CD4-positive, alpha-beta T cell (primary cell): ENCODE data around the gene STRA6. TPM values are rescaled to one million over a fixed set of nuclear protein-coding genes. Genes with fewer than 3 reads are reported as not detected.

ENCODE experiments used
- ATAC-seq: fragments of 200-7000 bp; cut with Tn5 transposase; one replicate; pipeline ENCODE4 v1.10.0; 2022; ENCODE audit warnings: mild to moderate bottlenecking; ENCODE audit not compliant: poor library complexity
- CTCF ChIA-PET: fragments of 350-600 bp; sonication (Branson Sonifier 250); formaldehyde crosslinking; loops from one replicate; lab custom pipeline; 2021; ENCODE audit warnings: antibody characterized with exemption, inconsistent platforms; lab: Charles Lee
- POLR2A ChIA-PET: fragments of 350-600 bp; sonication (Branson Sonifier 250); formaldehyde crosslinking; loops from one replicate; lab custom pipeline; 2021; ENCODE audit warnings: antibody characterized with exemption, inconsistent platforms; lab: Charles Lee
- DNase-seq, 14 experiments: peaks; one replicate each; pipeline ENCODE4 v3.0.0-alpha.2; 2013 to 2020; ENCODE audit warnings: mixed read lengths in 2 of 14
- H3K27ac ChIP-seq, 2 donors: one replicate each; pipeline versions ENCODE4 v1.5.1 to v1.7.0; 2013; ENCODE audit warnings: low read length in 2 of 2, low read depth in 1 of 2, mild to moderate bottlenecking in 1 of 2
- H3K27me3 ChIP-seq, 2 experiments: 1 replicate in 1 of 2; 2 replicates in 1 of 2; pipeline versions ENCODE4 v1.6.1 to v1.7.0; 2013; ENCODE audit warnings: low read length in 2 of 2, control low read depth in 1 of 2, mild to moderate bottlenecking in 1 of 2, moderate library complexity in 1 of 2; ENCODE audit not compliant: insufficient read depth in 2 of 2, control insufficient read depth in 1 of 2
- H3K36me3 ChIP-seq: one replicate; pipeline ENCODE4 v1.6.1; 2013; ENCODE audit warnings: low read length, control low read depth; ENCODE audit not compliant: insufficient read depth
- H3K4me1 ChIP-seq: one replicate; pipeline ENCODE4 v1.6.1; 2013; ENCODE audit warnings: low read length, control low read depth; ENCODE audit not compliant: insufficient read depth
- H3K4me3 ChIP-seq: one replicate; pipeline ENCODE4 v1.5.1; 2013; ENCODE audit warnings: mild to moderate bottlenecking, low read length, moderate library complexity
- H3K9me3 ChIP-seq, 2 experiments: 1 replicate in 1 of 2; 2 replicates in 1 of 2; pipeline versions ENCODE4 v1.6.1 to v1.7.0; 2013; ENCODE audit warnings: low read length in 2 of 2, mild to moderate bottlenecking in 2 of 2, control low read depth in 1 of 2, moderate library complexity in 1 of 2; ENCODE audit not compliant: control insufficient read depth in 1 of 2, insufficient read depth in 1 of 2
- H3K27ac Mint-ChIP-seq: one replicate; pipeline ENCODE4 v1.8.0; 2020; ENCODE audit warnings: mixed read lengths
- H3K27me3 Mint-ChIP-seq: one replicate; pipeline ENCODE4 v1.8.0; 2021; ENCODE audit warnings: mixed read lengths
- H3K36me3 Mint-ChIP-seq: one replicate; pipeline ENCODE4 v1.8.0; 2021; ENCODE audit warnings: low read depth, mixed read lengths
- H3K4me1 Mint-ChIP-seq: one replicate; pipeline ENCODE4 v1.8.0; 2021; ENCODE audit warnings: low read depth, mixed read lengths
- H3K4me3 Mint-ChIP-seq: one replicate; pipeline ENCODE4 v1.8.0; 2020; ENCODE audit warnings: mild to moderate bottlenecking, mixed read lengths
- H3K9me3 Mint-ChIP-seq: one replicate; pipeline ENCODE4 v1.8.0; 2020; ENCODE audit warnings: mixed read lengths
- intact Hi-C, 2 experiments: fragments of 100-400 bp; cut with DNase I in 1 of 2; cut with micrococcal nuclease in 1 of 2; formaldehyde crosslinking; loops; one replicate each; pipeline versions ENCODE4 v1.15.1 to v1.9.0; 2023 to 2025; cut with DNase I, micrococcal nuclease
- total RNA-seq, 174 experiments: library from RNA in 2 of 174; stranded (reverse) in 2 of 174; gene quantifications; one replicate each; pipeline ENCODE4 v1.2.3 and lab custom pipeline; 2021 to 2026
- TF ChIP-seq, protein P1 (sequence below): fragments of 200-600 bp; IDR thresholded peaks from one replicate; pipeline ENCODE4 v1.8.0; 2022; ENCODE audit warnings: antibody characterized with exemption, mild to moderate bottlenecking

STRA6 gene
- total RNA-seq, 2 experiments from 2014 or later: not detected

DNA sequence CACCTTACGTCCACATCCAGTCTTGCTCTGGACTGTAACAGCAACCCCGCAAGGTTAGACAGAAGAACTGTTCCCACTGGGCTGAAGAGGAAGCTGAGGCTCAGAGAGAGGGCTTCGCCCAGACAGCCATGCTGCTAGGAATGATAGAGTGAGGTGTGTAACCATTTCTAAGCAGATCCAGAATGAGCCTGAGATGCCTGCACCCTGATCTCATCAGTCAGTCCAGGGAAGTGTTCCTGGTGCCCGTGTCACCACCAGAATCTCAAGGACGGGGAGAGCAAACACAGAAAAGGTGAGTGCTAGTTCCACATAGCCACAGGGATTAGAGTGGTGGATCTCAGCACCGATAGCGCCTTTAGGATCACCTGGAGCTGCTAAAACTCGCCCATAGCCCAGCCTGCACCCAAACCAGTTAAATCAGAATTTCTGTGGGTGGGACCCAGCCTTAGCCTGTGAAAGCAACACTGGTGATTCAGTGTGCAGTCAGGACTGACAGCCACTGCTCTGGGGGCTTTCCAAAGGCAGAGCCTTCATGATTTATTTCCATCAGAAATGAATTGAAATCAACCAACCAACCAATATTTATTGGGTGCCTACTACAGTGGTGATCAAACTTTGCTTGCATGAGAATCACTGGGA, 16.8 kb downstream of the STRA6 start:
- no peaks in the 10 kb centered on the region for H3K27me3 ChIP-seq
- intact Hi-C loops: no loop called here
- no peaks in the 10 kb centered on the region for H3K4me1 ChIP-seq

DNA sequence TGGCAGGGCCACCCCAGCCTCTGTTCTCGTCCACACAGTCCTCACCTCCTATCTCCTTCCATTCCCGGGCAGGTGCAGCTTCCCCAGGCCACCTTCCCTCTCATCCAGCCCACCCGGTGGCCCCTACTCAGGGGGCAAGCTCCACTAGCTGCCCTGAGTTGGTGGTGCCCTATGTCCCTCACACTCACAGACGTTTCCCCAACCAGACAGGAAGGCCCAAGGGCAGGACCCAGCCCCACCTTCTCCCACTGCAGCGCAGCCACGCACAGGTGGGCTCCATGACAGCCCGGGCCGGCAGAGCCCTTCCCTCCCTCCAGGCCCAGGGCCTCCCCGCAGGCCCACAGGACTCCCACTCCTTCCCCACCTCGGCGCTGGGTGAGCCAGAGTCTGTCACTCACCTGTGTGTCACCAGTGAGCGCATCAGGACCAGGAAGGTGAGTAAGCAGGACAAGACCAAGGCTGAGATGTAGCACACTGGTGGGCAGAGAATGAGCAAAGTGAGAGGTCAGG, 17.9 kb downstream of the STRA6 start:
- no peak overlapping the region for H3K4me3 Mint-ChIP-seq
- ATAC-seq (no peak), DNase-seq (no peak)
- Histone ChIP-seq H3K27ac (no peak overlapping the region), H3K4me1 (no peaks in the 10 kb centered on the region), H3K27me3 (no peaks in the 10 kb centered on the region), H3K4me3 (no peak overlapping the region), H3K9me3 (peaks cover 0 to 5% of the 10 kb centered on the region in 2 experiments), H3K36me3 (no peaks in the 10 kb centered on the region)
- no peak overlapping the region for H3K27ac Mint-ChIP-seq
- H3K27me3 Mint-ChIP-seq: no peaks in the 10 kb centered on the region
- POLR2A ChIA-PET: no interaction called here
- intact Hi-C loops: no loop called here
- no peaks in the 10 kb centered on the region for H3K4me1 Mint-ChIP-seq
- no peaks in the 10 kb centered on the region for H3K9me3 Mint-ChIP-seq
- H3K36me3 Mint-ChIP-seq: no peaks in the 10 kb centered on the region
- TF ChIP-seq, protein P1, sequence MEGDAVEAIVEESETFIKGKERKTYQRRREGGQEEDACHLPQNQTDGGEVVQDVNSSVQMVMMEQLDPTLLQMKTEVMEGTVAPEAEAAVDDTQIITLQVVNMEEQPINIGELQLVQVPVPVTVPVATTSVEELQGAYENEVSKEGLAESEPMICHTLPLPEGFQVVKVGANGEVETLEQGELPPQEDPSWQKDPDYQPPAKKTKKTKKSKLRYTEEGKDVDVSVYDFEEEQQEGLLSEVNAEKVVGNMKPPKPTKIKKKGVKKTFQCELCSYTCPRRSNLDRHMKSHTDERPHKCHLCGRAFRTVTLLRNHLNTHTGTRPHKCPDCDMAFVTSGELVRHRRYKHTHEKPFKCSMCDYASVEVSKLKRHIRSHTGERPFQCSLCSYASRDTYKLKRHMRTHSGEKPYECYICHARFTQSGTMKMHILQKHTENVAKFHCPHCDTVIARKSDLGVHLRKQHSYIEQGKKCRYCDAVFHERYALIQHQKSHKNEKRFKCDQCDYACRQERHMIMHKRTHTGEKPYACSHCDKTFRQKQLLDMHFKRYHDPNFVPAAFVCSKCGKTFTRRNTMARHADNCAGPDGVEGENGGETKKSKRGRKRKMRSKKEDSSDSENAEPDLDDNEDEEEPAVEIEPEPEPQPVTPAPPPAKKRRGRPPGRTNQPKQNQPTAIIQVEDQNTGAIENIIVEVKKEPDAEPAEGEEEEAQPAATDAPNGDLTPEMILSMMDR: no peak
- CTCF ChIA-PET: no interaction called here

More for the DNA sequence above, 16.8 kb downstream of the STRA6 start:
- H3K27me3 Mint-ChIP-seq: no peaks in the 10 kb centered on the region
- DNase-seq (no peak), ATAC-seq (no peak)
- ChIA-PET CTCF (no interaction called here), POLR2A (no interaction called here)
- TF ChIP-seq, protein P1: no peak
- no peaks in the 10 kb centered on the region for H3K9me3 Mint-ChIP-seq
- no peak overlapping the region for H3K27ac Mint-ChIP-seq
- Histone ChIP-seq H3K36me3 (no peaks in the 10 kb centered on the region), H3K4me3 (no peak overlapping the region), H3K27ac (no peak overlapping the region), H3K9me3 (no peaks in the 10 kb centered on the region)
- H3K4me3 Mint-ChIP-seq: no peak overlapping the region
- no peaks in the 10 kb centered on the region for H3K36me3 Mint-ChIP-seq
- no peaks in the 10 kb centered on the region for H3K4me1 Mint-ChIP-seq

DNA sequence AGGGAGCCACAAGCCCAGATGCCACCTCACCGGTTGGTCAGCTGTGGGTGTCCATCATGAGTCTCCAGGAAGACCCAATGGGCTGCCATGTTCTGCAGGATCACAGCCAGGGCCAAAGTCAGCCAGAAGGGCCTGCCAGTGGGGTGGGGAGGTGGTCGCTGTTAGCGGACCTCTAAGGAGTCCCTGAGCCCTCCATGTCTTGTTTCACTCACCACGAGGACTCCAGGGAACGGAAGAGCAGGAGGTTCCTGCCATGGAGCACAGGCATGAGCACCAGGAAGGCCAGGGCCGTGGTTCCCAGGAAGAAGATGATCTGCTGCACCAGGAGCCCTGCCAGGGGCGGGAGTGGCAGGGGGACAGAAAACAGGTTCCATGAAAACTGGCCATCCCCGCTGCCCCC, 20.5 kb downstream of the STRA6 start:
- TF ChIP-seq, protein P1: no peak
- Histone ChIP-seq H3K27ac (no peak overlapping the region), H3K9me3 (peaks cover 0 to 5% of the 10 kb centered on the region in 2 experiments), H3K4me3 (no peak overlapping the region), H3K36me3 (no peaks in the 10 kb centered on the region), H3K27me3 (no peaks in the 10 kb centered on the region), H3K4me1 (no peaks in the 10 kb centered on the region)
- ATAC-seq: no peak
- ChIA-PET POLR2A (no interaction called here), CTCF (no interaction called here)
- no peaks in the 10 kb centered on the region for H3K36me3 Mint-ChIP-seq
- intact Hi-C loops: no loop called here
- H3K4me3 Mint-ChIP-seq: no peak overlapping the region
- no peaks in the 10 kb centered on the region for H3K9me3 Mint-ChIP-seq
- DNase-seq: no peak
- H3K27me3 Mint-ChIP-seq: no peaks in the 10 kb centered on the region
- no peak overlapping the region for H3K27ac Mint-ChIP-seq
- H3K4me1 Mint-ChIP-seq: no peaks in the 10 kb centered on the region
